A673 (cell line): Measurements from ENCODE around the gene SLC19A1. TPM values are rescaled to one million over a fixed set of nuclear protein-coding genes. Genes with fewer than 3 reads are reported as not detected.

Experiments
- BruUV-seq: library from RNA; stranded (reverse); fragments of 400-500 nt; replicated peaks from 2 replicates; lab custom pipeline; 2021; lab: Mats Ljungman, UMichigan
- CTCF ChIA-PET: fragments of 300-600 bp; sonication (Branson Sonifier 250); formaldehyde crosslinking; loops from one replicate; lab custom pipeline; 2022; ENCODE audit warnings: antibody characterized with exemption; lab: Charles Lee
- POLR2A ChIA-PET: fragments of 300-600 bp; sonication (Branson Sonifier 250); formaldehyde crosslinking; loops from one replicate; lab custom pipeline; 2022; ENCODE audit warnings: antibody characterized with exemption; ENCODE audit not compliant: low non-redundant PET; lab: Charles Lee
- DNase-seq: peaks from one replicate; pipeline ENCODE4 v3.0.0-alpha.2; 2015; ENCODE audit warnings: low spot score
- H3K27ac ChIP-seq: fragments of 200-600 bp; sonication (generic); 2 replicates; pipeline ENCODE4 v1.5.1; 2016; ENCODE audit warnings: mixed run types, low read depth, mild to moderate bottlenecking, mixed read lengths, antibody characterized with exemption, low read length; ENCODE audit not compliant: poor library complexity, severe bottlenecking
- H3K27me3 ChIP-seq: fragments of 200-600 bp; sonication (generic); replicated peaks from 2 replicates; pipeline ENCODE4 v1.6.1; 2017; ENCODE audit warnings: mixed run types, low read depth, mild to moderate bottlenecking, mixed read lengths, antibody characterized with exemption, low read length; ENCODE audit not compliant: insufficient read depth, poor library complexity
- H3K36me3 ChIP-seq: fragments of 200-600 bp; sonication (generic); 2 replicates; pipeline ENCODE4 v1.6.1; 2016; ENCODE audit warnings: mixed run types, mild to moderate bottlenecking, mixed read lengths, antibody characterized with exemption, low read length; ENCODE audit not compliant: insufficient read depth, poor library complexity, severe bottlenecking
- H3K4me1 ChIP-seq: fragments of 200-600 bp; sonication (generic); 2 replicates; pipeline ENCODE4 v1.6.1; 2017; ENCODE audit warnings: mixed run types, mild to moderate bottlenecking, mixed read lengths, antibody characterized with exemption, low read length; ENCODE audit not compliant: insufficient read depth, poor library complexity, severe bottlenecking
- H3K4me3 ChIP-seq: fragments of 200-600 bp; sonication (generic); 2 replicates; pipeline ENCODE4 v1.5.1; 2016; ENCODE audit warnings: low read depth, mixed run types, mild to moderate bottlenecking, mixed read lengths, low read length; ENCODE audit not compliant: poor library complexity, severe bottlenecking
- H3K9me3 ChIP-seq: fragments of 200-600 bp; sonication (generic); 2 replicates; pipeline ENCODE4 v1.6.1; 2016; ENCODE audit warnings: mixed run types, low read depth, mild to moderate bottlenecking, mixed read lengths, antibody characterized with exemption, low read length; ENCODE audit not compliant: poor library complexity, severe bottlenecking
- EZH2 ChIP-seq: fragments of 200-600 bp; sonication (generic); IDR thresholded peaks from 2 replicates; pipeline ENCODE4 v1.6.1; 2017; ENCODE audit warnings: borderline replicate concordance, low read depth, mild to moderate bottlenecking, mixed read lengths, antibody characterized with exemption, low read length; ENCODE audit not compliant: poor library complexity, severe bottlenecking
- intact Hi-C: fragments of 100-400 bp; cut with micrococcal nuclease; formaldehyde crosslinking; loops from one replicate; pipeline ENCODE4 v1.10.0; 2022; ENCODE audit not compliant: unreplicated experiment
- total RNA-seq: library from RNA; stranded (reverse); gene quantifications from 2 replicates; pipeline ENCODE4 v1.2.3, GENCODE V29; 2021
- TF ChIP-seq, protein P1 (sequence below): fragments of 300-800, 200-600 bp; sonication (generic); conservative IDR thresholded peaks from 2 replicates; pipeline ENCODE4 v1.5.1; 2017; ENCODE audit warnings: low read depth, mild to moderate bottlenecking, antibody characterized with exemption, low read length, moderate library complexity, mixed read lengths

Gene SLC19A1
- total RNA-seq, 1 experiment from 2014 or later, result 72.1 TPM

GRCh38 chr21:45463871-45464270 lies 78.4 kb downstream of the SLC19A1 start:
- no peak overlapping the region for H3K4me3 ChIP-seq
- CTCF ChIA-PET, result interaction anchor here (0.6 kb wide), 1 partner anchor 23 kb away, joined by 3 read pairs; no protein-coding TSS in a partner anchor
- intact Hi-C loops, result no loop called here
- no peak for TF ChIP-seq EZH2
- TF ChIP-seq, protein P1, sequence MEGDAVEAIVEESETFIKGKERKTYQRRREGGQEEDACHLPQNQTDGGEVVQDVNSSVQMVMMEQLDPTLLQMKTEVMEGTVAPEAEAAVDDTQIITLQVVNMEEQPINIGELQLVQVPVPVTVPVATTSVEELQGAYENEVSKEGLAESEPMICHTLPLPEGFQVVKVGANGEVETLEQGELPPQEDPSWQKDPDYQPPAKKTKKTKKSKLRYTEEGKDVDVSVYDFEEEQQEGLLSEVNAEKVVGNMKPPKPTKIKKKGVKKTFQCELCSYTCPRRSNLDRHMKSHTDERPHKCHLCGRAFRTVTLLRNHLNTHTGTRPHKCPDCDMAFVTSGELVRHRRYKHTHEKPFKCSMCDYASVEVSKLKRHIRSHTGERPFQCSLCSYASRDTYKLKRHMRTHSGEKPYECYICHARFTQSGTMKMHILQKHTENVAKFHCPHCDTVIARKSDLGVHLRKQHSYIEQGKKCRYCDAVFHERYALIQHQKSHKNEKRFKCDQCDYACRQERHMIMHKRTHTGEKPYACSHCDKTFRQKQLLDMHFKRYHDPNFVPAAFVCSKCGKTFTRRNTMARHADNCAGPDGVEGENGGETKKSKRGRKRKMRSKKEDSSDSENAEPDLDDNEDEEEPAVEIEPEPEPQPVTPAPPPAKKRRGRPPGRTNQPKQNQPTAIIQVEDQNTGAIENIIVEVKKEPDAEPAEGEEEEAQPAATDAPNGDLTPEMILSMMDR, result no peak
- no peaks in the 10 kb centered on the region for H3K27me3 ChIP-seq
- H3K27ac ChIP-seq, result no peak overlapping the region
- BruUV-seq, result no TSS peak
- H3K4me1 ChIP-seq, result no peaks in the 10 kb centered on the region
- POLR2A ChIA-PET, result no interaction called here
- H3K36me3 ChIP-seq, result no peaks in the 10 kb centered on the region
- peaks cover 11% of the 10 kb centered on the region for H3K9me3 ChIP-seq
- DNase-seq, result no peak

DNA sequence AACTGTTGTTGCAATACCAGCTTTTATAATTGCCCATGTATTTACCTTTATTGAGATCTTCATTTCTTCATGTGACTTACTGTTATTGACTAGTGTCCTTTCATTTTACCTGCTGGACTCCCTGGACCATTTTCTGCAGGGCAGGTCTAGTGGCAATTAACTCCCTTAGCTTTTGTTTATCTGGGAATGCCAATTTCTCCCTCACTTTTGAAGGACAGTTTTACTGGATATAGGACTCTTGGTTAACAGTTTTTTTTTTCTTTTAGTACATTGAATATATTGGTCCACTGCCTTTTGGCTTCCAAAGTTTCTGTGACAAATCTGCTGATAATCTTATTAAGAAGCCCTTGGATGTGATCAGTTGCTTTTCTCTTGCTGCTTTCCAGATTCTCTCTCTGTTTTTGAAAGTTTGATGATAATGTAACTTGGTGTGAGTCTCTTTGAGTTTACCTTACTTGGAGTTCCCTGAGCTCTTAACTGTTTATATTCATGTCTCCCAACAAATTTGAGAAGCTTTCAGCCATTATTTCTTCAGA lies 80.4 kb downstream of the SLC19A1 start:
- intact Hi-C loops, result no loop called here
- no peaks in the 10 kb centered on the region for H3K36me3 ChIP-seq
- H3K4me3 ChIP-seq, result no peak overlapping the region
- POLR2A ChIA-PET, result no interaction called here
- no peak for DNase-seq
- CTCF ChIA-PET, result no interaction called here
- TF ChIP-seq EZH2, result no peak
- TF ChIP-seq, protein P1, result no peak
- H3K27ac ChIP-seq, result no peak overlapping the region
- H3K4me1 ChIP-seq, result no peaks in the 10 kb centered on the region
- peaks cover 11% of the 10 kb centered on the region for H3K9me3 ChIP-seq
- no TSS peak for BruUV-seq
- no peaks in the 10 kb centered on the region for H3K27me3 ChIP-seq

GRCh38 chr21:45461369-45461750 lies 80.9 kb downstream of the SLC19A1 start:
- DNase-seq, result no peak
- POLR2A ChIA-PET, result no interaction called here

More at GRCh38 chr21:45461369-45461750, 80.9 kb downstream of the SLC19A1 start:
- TF ChIP-seq, protein P1, result no peak
- no peak for TF ChIP-seq EZH2
- Histone ChIP-seq H3K4me3 (no peak overlapping the region), H3K9me3 (peaks cover 11% of the 10 kb centered on the region), H3K27me3 (no peaks in the 10 kb centered on the region), H3K36me3 (no peaks in the 10 kb centered on the region), H3K4me1 (no peaks in the 10 kb centered on the region), H3K27ac (no peak overlapping the region)
- intact Hi-C loops, result no loop called here
- no TSS peak for BruUV-seq
- CTCF ChIA-PET, result no interaction called here
